Activated T-cell treated with anti-CD3 and anti-CD28 coated beads, Interleukin-2, amount 50 U/mL, for 72 hours (primary cell): ENCODE data around the gene TMEM184C. TPM values are rescaled to one million over a fixed set of nuclear protein-coding genes. Genes with fewer than 3 reads are reported as not detected.

Source experiments
- ATAC-seq, 2 donors: fragments of 150-1000 bp; cut with Tn5 transposase; replicated peaks in 1 of 2; 2 replicates each; pipeline ENCODE4 v1.10.0; 2021; ENCODE audit warnings: moderate library complexity in 2 of 2, mild to moderate bottlenecking in 1 of 2
- DNase-seq, 2 donors: peaks; one replicate each; pipeline ENCODE4 v3.0.0; 2021 to 2022; ENCODE audit warnings: mixed read lengths in 1 of 2
- H3K27ac Mint-ChIP-seq: one replicate; pipeline ENCODE4 v1.8.0; 2022; ENCODE audit warnings: mild to moderate bottlenecking, moderate library complexity, mixed read lengths
- H3K27me3 Mint-ChIP-seq: one replicate; pipeline ENCODE4 v1.8.0; 2022; ENCODE audit warnings: low read depth, mixed read lengths
- H3K36me3 Mint-ChIP-seq, 2 donors: one replicate each; pipeline ENCODE4 v1.8.0; 2022; ENCODE audit warnings: mixed read lengths in 2 of 2, mild to moderate bottlenecking in 1 of 2; ENCODE audit not compliant: insufficient read depth in 2 of 2
- H3K4me1 Mint-ChIP-seq: one replicate; pipeline ENCODE4 v1.8.0; 2022; ENCODE audit warnings: low read depth, mixed read lengths
- H3K4me3 Mint-ChIP-seq, 2 donors: one replicate each; pipeline ENCODE4 v1.8.0; 2022; ENCODE audit warnings: mild to moderate bottlenecking in 2 of 2, mixed read lengths in 2 of 2, moderate library complexity in 2 of 2
- H3K9me3 Mint-ChIP-seq, 2 donors: one replicate each; pipeline ENCODE4 v1.8.0; 2022; ENCODE audit warnings: mixed read lengths in 2 of 2
- total RNA-seq, 2 donors: library from RNA; stranded (reverse); gene quantifications; one replicate each; pipeline ENCODE4 v1.2.3, GENCODE V29; 2022

TMEM184C gene
- total RNA-seq = 10 to 100 TPM; 15.7 to 17.3 TPM

GRCh38 chr4:147617173-147617840, at the start of gene TMEM184C:
Gene TMEM184C, plus strand, starts transcription at chr4:147617397. Its CDS starts 560 bp downstream, at chr4:147617957.
- Mint-ChIP-seq H3K9me3 (no peaks in the 10 kb centered on the region), H3K36me3 (peaks cover 6 to 9% of the 10 kb centered on the region in 2 donors), H3K27me3 (peaks cover 6% of the 10 kb centered on the region), H3K4me3 (peak within 1 kb of the TSS; percentile 93 to 97), H3K27ac (peak within 1 kb of the TSS; percentile 90), H3K4me1 (peaks cover 31% of the 10 kb centered on the region)
- DNase-seq (peak; percentile 99), ATAC-seq (peak; percentile 98 to 99)

- no peaks in the 10 kb centered on the region for H3K36me3 Mint-ChIP-seq
- no peak overlapping the region for H3K4me3 Mint-ChIP-seq
- ATAC-seq = no peak
- DNase-seq = no peak
- no peaks in the 10 kb centered on the region for H3K9me3 Mint-ChIP-seq
- no peaks in the 10 kb centered on the region for H3K4me1 Mint-ChIP-seq
- H3K27ac Mint-ChIP-seq = no peak overlapping the region
- peaks cover 11% of the 10 kb centered on the region for H3K27me3 Mint-ChIP-seq
Measured at GRCh38 chr4:147570616-147571015, 46.6 kb upstream of the TMEM184C start.

GRCh38 chr4:147571036-147571770, 46.0 kb upstream of the TMEM184C start:
- H3K4me1 Mint-ChIP-seq = no peaks in the 10 kb centered on the region
- no peaks in the 10 kb centered on the region for H3K9me3 Mint-ChIP-seq
- no peak for ATAC-seq

GRCh38 chr4:147576084-147576483, 41.1 kb upstream of the TMEM184C start:
- Mint-ChIP-seq H3K4me3 (no peak overlapping the region), H3K36me3 (no peaks in the 10 kb centered on the region), H3K27me3 (no peaks in the 10 kb centered on the region), H3K27ac (no peak overlapping the region), H3K4me1 (no peaks in the 10 kb centered on the region), H3K9me3 (peaks cover 0 to 2% of the 10 kb centered on the region in 2 donors)
- no peak for ATAC-seq
- no peak for DNase-seq

More at GRCh38 chr4:147571036-147571770, 46.0 kb upstream of the TMEM184C start:
- no peaks in the 10 kb centered on the region for H3K36me3 Mint-ChIP-seq
- H3K4me3 Mint-ChIP-seq = no peak overlapping the region
- no peak for DNase-seq
- H3K27ac Mint-ChIP-seq = no peak overlapping the region
- H3K27me3 Mint-ChIP-seq = peaks cover 11% of the 10 kb centered on the region

GRCh38 chr4:147578051-147578476, 39.1 kb upstream of the TMEM184C start:
- Mint-ChIP-seq H3K9me3 (peaks cover 0 to 2% of the 10 kb centered on the region in 2 donors), H3K27me3 (no peaks in the 10 kb centered on the region), H3K36me3 (no peaks in the 10 kb centered on the region), H3K4me1 (no peaks in the 10 kb centered on the region), H3K4me3 (no peak overlapping the region), H3K27ac (no peak overlapping the region)
- no peak for DNase-seq
- no peak for ATAC-seq

GRCh38 chr4:147578593-147578992, 38.6 kb upstream of the TMEM184C start:
- Mint-ChIP-seq H3K27ac (no peak overlapping the region), H3K36me3 (no peaks in the 10 kb centered on the region), H3K9me3 (peaks cover 0 to 2% of the 10 kb centered on the region in 2 donors), H3K27me3 (no peaks in the 10 kb centered on the region), H3K4me1 (no peaks in the 10 kb centered on the region), H3K4me3 (no peak overlapping the region)
- DNase-seq = no peak
- ATAC-seq = no peak

- Mint-ChIP-seq H3K4me1 (no peaks in the 10 kb centered on the region), H3K27me3 (peaks cover 7% of the 10 kb centered on the region), H3K9me3 (peaks cover 5 to 6% of the 10 kb centered on the region in 2 donors), H3K4me3 (no peak overlapping the region), H3K36me3 (no peaks in the 10 kb centered on the region), H3K27ac (no peak overlapping the region)
- ATAC-seq = no peak
- DNase-seq = no peak
Measured at GRCh38 chr4:147580396-147580795, 36.8 kb upstream of the TMEM184C start.

- no peaks in the 10 kb centered on the region for H3K4me1 Mint-ChIP-seq
- H3K9me3 Mint-ChIP-seq = peaks cover 5 to 8% of the 10 kb centered on the region in 2 donors
- ATAC-seq (no peak), DNase-seq (no peak)
- no peak overlapping the region for H3K4me3 Mint-ChIP-seq
- no peak overlapping the region for H3K27ac Mint-ChIP-seq
- H3K27me3 Mint-ChIP-seq = peaks cover 15% of the 10 kb centered on the region
- no peaks in the 10 kb centered on the region for H3K36me3 Mint-ChIP-seq
Measured at GRCh38 chr4:147581606-147582350, 35.4 kb upstream of the TMEM184C start.

- H3K4me1 Mint-ChIP-seq = no peaks in the 10 kb centered on the region
- H3K9me3 Mint-ChIP-seq = peaks cover 5 to 8% of the 10 kb centered on the region in 2 donors
- H3K27ac Mint-ChIP-seq = peak overlapping the region; percentile 53
- DNase-seq (no peak), ATAC-seq (no peak)
- H3K36me3 Mint-ChIP-seq = no peaks in the 10 kb centered on the region
- no peak overlapping the region for H3K4me3 Mint-ChIP-seq
- peaks cover 15% of the 10 kb centered on the region for H3K27me3 Mint-ChIP-seq
Measured at GRCh38 chr4:147582386-147583060, 34.7 kb upstream of the TMEM184C start.

GRCh38 chr4:147583876-147584275, 33.3 kb upstream of the TMEM184C start:
- H3K27me3 Mint-ChIP-seq = peaks cover 15% of the 10 kb centered on the region
- ATAC-seq (no peak), DNase-seq (no peak)
- no peaks in the 10 kb centered on the region for H3K4me1 Mint-ChIP-seq
- H3K36me3 Mint-ChIP-seq = no peaks in the 10 kb centered on the region
- no peak overlapping the region for H3K4me3 Mint-ChIP-seq
- H3K27ac Mint-ChIP-seq = no peak overlapping the region
- H3K9me3 Mint-ChIP-seq = peaks cover 5 to 8% of the 10 kb centered on the region in 2 donors

GRCh38 chr4:147586032-147586431, 31.2 kb upstream of the TMEM184C start:
- no peak overlapping the region for H3K4me3 Mint-ChIP-seq
- peaks cover 5 to 6% of the 10 kb centered on the region in 2 donors for H3K9me3 Mint-ChIP-seq
- H3K27ac Mint-ChIP-seq = no peak overlapping the region
- DNase-seq (no peak), ATAC-seq (no peak)
- no peaks in the 10 kb centered on the region for H3K36me3 Mint-ChIP-seq
- no peaks in the 10 kb centered on the region for H3K4me1 Mint-ChIP-seq
- peaks cover 15% of the 10 kb centered on the region for H3K27me3 Mint-ChIP-seq

- H3K27ac Mint-ChIP-seq = no peak overlapping the region
- ATAC-seq (peak in 1 of 2 donors; percentile 35), DNase-seq (no peak)
- H3K4me3 Mint-ChIP-seq = no peak overlapping the region
- no peaks in the 10 kb centered on the region for H3K4me1 Mint-ChIP-seq
- H3K9me3 Mint-ChIP-seq = peaks cover 5 to 6% of the 10 kb centered on the region in 2 donors
- peaks cover 15% of the 10 kb centered on the region for H3K27me3 Mint-ChIP-seq
- H3K36me3 Mint-ChIP-seq = no peaks in the 10 kb centered on the region
Measured at GRCh38 chr4:147586637-147587036, 30.6 kb upstream of the TMEM184C start.
